Ovary (tissue), 3 donors: ENCODE results near the gene SPRED3.

ENCODE experiments used
- POLR2A ChIP-seq: fragments of 450-650 bp; IDR thresholded peaks from one replicate; pipeline ENCODE4 v1.6.1; 2017; ENCODE audit warnings: antibody characterized with exemption, mild to moderate bottlenecking, moderate library complexity
- TF ChIP-seq, protein P1 (sequence below), 3 donors: fragments of 450-650 bp in 2 of 3; fragments of 200-600 bp in 1 of 3; IDR thresholded peaks; one replicate each; pipeline versions ENCODE4 v1.5.1 to v1.8.0; 2016 to 2022; ENCODE audit warnings: antibody characterized with exemption in 3 of 3, mild to moderate bottlenecking in 1 of 3
- donor health status: DM: no; HTN: no; CAD: no.

DNA sequence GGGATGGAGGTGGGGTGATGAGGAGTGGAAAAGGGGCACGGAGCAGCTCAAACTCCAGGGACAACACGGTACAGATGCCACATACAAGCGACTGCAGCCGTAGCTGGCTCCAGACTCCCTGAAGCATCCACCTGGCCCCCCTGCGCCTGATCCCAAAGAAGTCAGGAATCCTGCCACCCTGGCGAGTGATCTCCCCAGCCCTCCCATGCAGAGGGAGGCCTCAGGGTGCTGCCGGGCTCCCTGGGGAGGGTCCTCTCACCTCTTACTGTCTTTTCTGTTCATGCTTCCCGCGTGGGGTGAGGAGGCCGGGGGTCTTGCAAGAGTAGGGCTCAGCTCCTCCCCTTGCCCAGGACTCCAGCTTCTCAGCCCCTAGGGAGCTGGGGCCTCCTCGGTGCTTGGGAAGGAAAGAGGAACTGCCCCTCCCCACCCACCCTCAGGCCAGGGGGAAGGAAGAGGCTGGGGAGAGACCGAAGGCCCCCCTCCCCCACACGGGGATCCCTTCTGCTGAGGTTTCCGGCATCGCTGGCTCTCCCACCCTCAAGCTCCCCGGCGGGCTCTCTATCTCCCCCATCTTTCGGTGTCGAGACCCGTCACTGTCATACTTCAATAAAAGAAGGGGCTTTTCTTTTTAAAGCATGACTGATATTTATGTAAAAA, 37.4 kb downstream of the SPRED3 start, which contains the start of gene RASGRP4:
- TF ChIP-seq, protein P1, sequence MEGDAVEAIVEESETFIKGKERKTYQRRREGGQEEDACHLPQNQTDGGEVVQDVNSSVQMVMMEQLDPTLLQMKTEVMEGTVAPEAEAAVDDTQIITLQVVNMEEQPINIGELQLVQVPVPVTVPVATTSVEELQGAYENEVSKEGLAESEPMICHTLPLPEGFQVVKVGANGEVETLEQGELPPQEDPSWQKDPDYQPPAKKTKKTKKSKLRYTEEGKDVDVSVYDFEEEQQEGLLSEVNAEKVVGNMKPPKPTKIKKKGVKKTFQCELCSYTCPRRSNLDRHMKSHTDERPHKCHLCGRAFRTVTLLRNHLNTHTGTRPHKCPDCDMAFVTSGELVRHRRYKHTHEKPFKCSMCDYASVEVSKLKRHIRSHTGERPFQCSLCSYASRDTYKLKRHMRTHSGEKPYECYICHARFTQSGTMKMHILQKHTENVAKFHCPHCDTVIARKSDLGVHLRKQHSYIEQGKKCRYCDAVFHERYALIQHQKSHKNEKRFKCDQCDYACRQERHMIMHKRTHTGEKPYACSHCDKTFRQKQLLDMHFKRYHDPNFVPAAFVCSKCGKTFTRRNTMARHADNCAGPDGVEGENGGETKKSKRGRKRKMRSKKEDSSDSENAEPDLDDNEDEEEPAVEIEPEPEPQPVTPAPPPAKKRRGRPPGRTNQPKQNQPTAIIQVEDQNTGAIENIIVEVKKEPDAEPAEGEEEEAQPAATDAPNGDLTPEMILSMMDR (IDR thresholded peaks at IDR 0.05): no peak
- no peak for TF ChIP-seq POLR2A
